K562 (cell line): ENCODE measurements around the gene GIGYF1. TPM values are rescaled to one million over a fixed set of nuclear protein-coding genes. Genes with fewer than 3 reads are reported as not detected.

Experiments used
- ARHGAP35 ChIP-seq: fragments of 450-650 bp; IDR thresholded peaks from 2 replicates; pipeline ENCODE4 v1.6.1; 2018; ENCODE audit not compliant: partially characterized antibody
- CCNT2 ChIP-seq: IDR thresholded peaks from 2 replicates; pipeline ENCODE4 v1.6.1; 2011; ENCODE audit warnings: borderline replicate concordance, low read depth, mild to moderate bottlenecking, moderate library complexity, mixed read lengths, low read length; ENCODE audit not compliant: insufficient read length; ENCODE audit errors: extremely low read depth
- CHD2 ChIP-seq: IDR thresholded peaks from 2 replicates; pipeline ENCODE4 v1.6.1; 2011; ENCODE audit warnings: low read depth, low read length
- DPF2 ChIP-seq: fragments of 450-650 bp; IDR thresholded peaks from 2 replicates; pipeline ENCODE4 v1.6.1; 2016
- EHMT2 ChIP-seq: fragments of 450-650 bp; IDR thresholded peaks from 2 replicates; pipeline ENCODE4 v1.6.1; 2018; ENCODE audit warnings: antibody characterized with exemption
- FIP1L1 ChIP-seq: fragments of 200-400 bp; formaldehyde crosslinking; IDR thresholded peaks from 2 replicates; pipeline ENCODE4 v1.6.1; 2018; ENCODE audit warnings: mild to moderate bottlenecking, low read depth, low read length; ENCODE audit not compliant: poor library complexity, severe bottlenecking
- GATAD2A ChIP-seq: fragments of 450-650 bp; IDR thresholded peaks from 2 replicates; pipeline ENCODE4 v1.6.1; 2017
- HNRNPUL1 ChIP-seq: fragments of 200-400 bp; formaldehyde crosslinking; IDR thresholded peaks from 2 replicates; pipeline ENCODE4 v1.6.1; 2017; ENCODE audit warnings: low read length
- MEF2A ChIP-seq: IDR thresholded peaks from 2 replicates; pipeline ENCODE4 v1.6.1; 2011; ENCODE audit warnings: low read depth, mild to moderate bottlenecking, low read length, moderate library complexity; ENCODE audit not compliant: control insufficient read depth
- MXI1 ChIP-seq: IDR thresholded peaks from 2 replicates; pipeline ENCODE4 v1.6.1; 2011; ENCODE audit warnings: low read depth, mild to moderate bottlenecking, improper control_type of control experiment, low read length
- PHF21A ChIP-seq: fragments of 450-650 bp; IDR thresholded peaks from 2 replicates; pipeline ENCODE4 v1.6.1; 2017; ENCODE audit warnings: low read depth, borderline replicate concordance
- POU5F1 ChIP-seq: fragments of 150-350 bp; IDR thresholded peaks from 2 replicates; pipeline ENCODE4 v1.6.1; 2014; ENCODE audit warnings: borderline replicate concordance, low read length, low read depth, mild to moderate bottlenecking; ENCODE audit not compliant: partially characterized antibody
- TOE1 ChIP-seq, 2 experiments: fragments of 450-650 bp in 1 of 2; sonication (generic) in 1 of 2; formaldehyde crosslinking in 1 of 2; IDR thresholded peaks; 2 replicates each; pipeline versions ENCODE4 v1.7.1 to v1.8.0; 2016 to 2022; ENCODE audit warnings: borderline replicate concordance in 2 of 2, mild to moderate bottlenecking in 2 of 2, antibody characterized with exemption in 1 of 2, inconsistent platforms in 1 of 2, low read depth in 1 of 2, missing genetic modification reagents in 1 of 2, moderate library complexity in 1 of 2
- ZBTB17 ChIP-seq: fragments of 450-650 bp; formaldehyde crosslinking; IDR thresholded peaks from 2 replicates; pipeline ENCODE4 v1.4.0; 2020; ENCODE audit warnings: mild to moderate bottlenecking
- ZBTB7A ChIP-seq: IDR thresholded peaks from 2 replicates; pipeline ENCODE4 v1.6.1; 2011; ENCODE audit warnings: low read depth, mild to moderate bottlenecking, low read length, moderate library complexity, borderline replicate concordance; ENCODE audit not compliant: control insufficient read depth
- ZKSCAN1 ChIP-seq: fragments of 150-350 bp; IDR thresholded peaks from 2 replicates; pipeline ENCODE4 v1.6.1; 2016; ENCODE audit warnings: low read depth, low read length
- ZNF165 ChIP-seq: fragments of 250-450 bp; sonication (Bioruptor Pico); IDR thresholded peaks from 2 replicates; pipeline ENCODE4 v1.4.0; 2020; ENCODE audit warnings: borderline replicate concordance
- ZNF224 ChIP-seq: sonication (generic); formaldehyde crosslinking; IDR thresholded peaks from 2 replicates; pipeline ENCODE4 v1.8.0; 2022; ENCODE audit warnings: mild to moderate bottlenecking, missing genetic modification reagents
- polyA plus RNA-seq, 8 experiments: library from polyadenylated mRNA; depleted of rRNA in 4 of 8; stranded (reverse) in 5 of 8; unstranded in 3 of 8; fragments of >200 nt; fragmentation: Nextera tagmentation in 2 of 8; fragmentation: Illumina TruSeq in 1 of 8; extraction: Ambion mirVana in 2 of 8; extraction: Trizol in 1 of 8; gene quantifications; 2 replicates each; pipeline versions ENCODE4 v1.2.1 to v1.2.3, GENCODE V29; 2011 to 2014; ENCODE audit warnings: inconsistent platforms in 1 of 8, missing spikeins in 1 of 8
- total RNA-seq, 7 experiments: library from RNA; depleted of rRNA in 6 of 7; stranded (reverse); fragments of >200 nt in 6 of 7; fragmentation: Illumina TruSeq in 2 of 7; extraction: Trizol in 2 of 7; gene quantifications; 2 replicates each; pipeline versions ENCODE4 v1.2.1 to v1.2.3, GENCODE V29; 2011 to 2021; ENCODE audit warnings: low replicate concordance in 1 of 7
- TF ChIP-seq, protein P1 (sequence below): fragments of 250-450 bp; sonication (Bioruptor Pico); IDR thresholded peaks from 2 replicates; pipeline ENCODE4 v1.9.0; 2021; ENCODE audit warnings: mild to moderate bottlenecking, inconsistent platforms
- TF ChIP-seq, protein P2 (sequence below), 2 experiments: fragments of 450-650 bp; conservative IDR thresholded peaks; 2 replicates each; pipeline ENCODE4 v1.6.1; 2017; ENCODE audit warnings: mild to moderate bottlenecking in 2 of 2, moderate library complexity in 2 of 2
- TF ChIP-seq, protein P3 (sequence below): sonication (generic); formaldehyde crosslinking; IDR thresholded peaks from 2 replicates; pipeline ENCODE4 v1.9.0; 2022; ENCODE audit warnings: mild to moderate bottlenecking, missing genetic modification reagents
- TF ChIP-seq, protein P4 (sequence below), 2 experiments: fragments of 450-650 bp; IDR thresholded peaks; 2 replicates each; pipeline ENCODE4 v1.6.1; 2016

Gene GIGYF1
- total and polyA plus RNA-seq, 9 of the 15 experiments (the other 6 are each of a cell fraction or from before 2014, with no cell fraction given) = 0.56 to 76.2 (median 16.8) TPM

DNA sequence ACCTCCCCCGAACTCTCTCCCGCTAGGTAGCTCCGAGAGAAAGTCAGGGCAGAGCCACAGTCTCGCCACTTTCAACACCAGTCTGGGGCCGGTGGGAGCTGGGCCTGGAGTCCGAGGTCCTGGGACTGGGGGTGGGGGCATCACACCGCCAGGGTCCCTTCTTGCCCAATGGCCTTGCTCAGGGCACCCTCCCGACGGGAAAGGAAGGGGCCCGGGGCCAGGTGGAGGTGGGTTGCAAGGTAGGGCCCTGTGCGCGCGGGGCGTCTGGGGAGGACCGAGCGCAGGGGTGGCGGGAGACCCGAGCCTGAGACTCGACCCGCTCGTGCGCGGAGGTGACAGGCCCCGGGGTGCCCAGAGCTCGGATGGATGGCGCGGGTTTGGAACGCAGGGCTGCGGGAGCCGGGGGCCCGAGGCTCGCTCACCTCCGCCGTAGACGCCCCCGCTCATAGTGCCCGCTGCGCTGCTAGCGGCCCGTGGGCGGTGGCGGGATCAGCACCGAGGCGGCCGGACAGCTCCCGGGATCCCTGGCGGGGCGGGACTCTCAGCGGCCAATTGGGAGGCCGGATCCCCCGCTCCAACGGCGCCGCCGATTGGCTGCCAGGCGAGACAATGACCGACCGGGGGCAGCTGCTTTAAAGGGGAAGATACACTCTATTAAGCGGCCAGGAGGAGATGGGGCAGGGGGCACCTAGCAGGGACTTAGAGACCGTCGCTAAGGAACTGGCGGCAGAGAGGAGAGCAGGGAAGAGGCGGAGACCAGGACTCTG is 38.0 kb downstream of the GIGYF1 start, which contains the start of gene ACTL6B (continued):
- TF ChIP-seq, protein P1, sequence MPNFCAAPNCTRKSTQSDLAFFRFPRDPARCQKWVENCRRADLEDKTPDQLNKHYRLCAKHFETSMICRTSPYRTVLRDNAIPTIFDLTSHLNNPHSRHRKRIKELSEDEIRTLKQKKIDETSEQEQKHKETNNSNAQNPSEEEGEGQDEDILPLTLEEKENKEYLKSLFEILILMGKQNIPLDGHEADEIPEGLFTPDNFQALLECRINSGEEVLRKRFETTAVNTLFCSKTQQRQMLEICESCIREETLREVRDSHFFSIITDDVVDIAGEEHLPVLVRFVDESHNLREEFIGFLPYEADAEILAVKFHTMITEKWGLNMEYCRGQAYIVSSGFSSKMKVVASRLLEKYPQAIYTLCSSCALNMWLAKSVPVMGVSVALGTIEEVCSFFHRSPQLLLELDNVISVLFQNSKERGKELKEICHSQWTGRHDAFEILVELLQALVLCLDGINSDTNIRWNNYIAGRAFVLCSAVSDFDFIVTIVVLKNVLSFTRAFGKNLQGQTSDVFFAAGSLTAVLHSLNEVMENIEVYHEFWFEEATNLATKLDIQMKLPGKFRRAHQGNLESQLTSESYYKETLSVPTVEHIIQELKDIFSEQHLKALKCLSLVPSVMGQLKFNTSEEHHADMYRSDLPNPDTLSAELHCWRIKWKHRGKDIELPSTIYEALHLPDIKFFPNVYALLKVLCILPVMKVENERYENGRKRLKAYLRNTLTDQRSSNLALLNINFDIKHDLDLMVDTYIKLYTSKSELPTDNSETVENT (CRISPR knock-in tag) = no peak
- TF ChIP-seq, protein P2, sequence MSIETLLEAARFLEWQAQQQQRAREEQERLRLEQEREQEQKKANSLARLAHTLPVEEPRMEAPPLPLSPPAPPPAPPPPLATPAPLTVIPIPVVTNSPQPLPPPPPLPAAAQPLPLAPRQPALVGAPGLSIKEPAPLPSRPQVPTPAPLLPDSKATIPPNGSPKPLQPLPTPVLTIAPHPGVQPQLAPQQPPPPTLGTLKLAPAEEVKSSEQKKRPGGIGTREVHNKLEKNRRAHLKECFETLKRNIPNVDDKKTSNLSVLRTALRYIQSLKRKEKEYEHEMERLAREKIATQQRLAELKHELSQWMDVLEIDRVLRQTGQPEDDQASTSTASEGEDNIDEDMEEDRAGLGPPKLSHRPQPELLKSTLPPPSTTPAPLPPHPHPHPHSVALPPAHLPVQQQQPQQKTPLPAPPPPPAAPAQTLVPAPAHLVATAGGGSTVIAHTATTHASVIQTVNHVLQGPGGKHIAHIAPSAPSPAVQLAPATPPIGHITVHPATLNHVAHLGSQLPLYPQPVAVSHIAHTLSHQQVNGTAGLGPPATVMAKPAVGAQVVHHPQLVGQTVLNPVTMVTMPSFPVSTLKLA (conservative IDR thresholded peaks at IDR 0.05) = peak; percentile 32 to 79; a peak in 2 of 4 replicates
- no peak for TF ChIP-seq MEF2A
- no peak for TF ChIP-seq ARHGAP35
- TF ChIP-seq GATAD2A = no peak
- no peak for TF ChIP-seq ZKSCAN1
- TF ChIP-seq PHF21A = no peak
- TF ChIP-seq CHD2 = 0 out of 2 replicates have a peak, but pooled peaks have one; percentile 26
- no peak for TF ChIP-seq POU5F1
- TF ChIP-seq, protein P3, sequence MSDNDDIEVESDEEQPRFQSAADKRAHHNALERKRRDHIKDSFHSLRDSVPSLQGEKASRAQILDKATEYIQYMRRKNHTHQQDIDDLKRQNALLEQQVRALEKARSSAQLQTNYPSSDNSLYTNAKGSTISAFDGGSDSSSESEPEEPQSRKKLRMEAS (CRISPR knock-in tag) = peak; percentile 66; the same call in 1 of the 2 replicates
- TF ChIP-seq, protein P4, sequence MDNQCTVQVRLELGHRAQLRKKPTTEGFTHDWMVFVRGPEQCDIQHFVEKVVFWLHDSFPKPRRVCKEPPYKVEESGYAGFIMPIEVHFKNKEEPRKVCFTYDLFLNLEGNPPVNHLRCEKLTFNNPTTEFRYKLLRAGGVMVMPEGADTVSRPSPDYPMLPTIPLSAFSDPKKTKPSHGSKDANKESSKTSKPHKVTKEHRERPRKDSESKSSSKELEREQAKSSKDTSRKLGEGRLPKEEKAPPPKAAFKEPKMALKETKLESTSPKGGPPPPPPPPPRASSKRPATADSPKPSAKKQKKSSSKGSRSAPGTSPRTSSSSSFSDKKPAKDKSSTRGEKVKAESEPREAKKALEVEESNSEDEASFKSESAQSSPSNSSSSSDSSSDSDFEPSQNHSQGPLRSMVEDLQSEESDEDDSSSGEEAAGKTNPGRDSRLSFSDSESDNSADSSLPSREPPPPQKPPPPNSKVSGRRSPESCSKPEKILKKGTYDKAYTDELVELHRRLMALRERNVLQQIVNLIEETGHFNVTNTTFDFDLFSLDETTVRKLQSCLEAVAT (IDR thresholded peaks at IDR 0.05) = peak in 1 of 2 experiments; percentile 97; a peak in 2 of 4 replicates
- peak; percentile 76; the same call in 1 of the 2 replicates for TF ChIP-seq TOE1 (IDR thresholded peaks at IDR 0.05; ENCODE audit: borderline replicate concordance)
- TF ChIP-seq TOE1 (CRISPR knock-in tag; IDR thresholded peaks at IDR 0.05; ENCODE audit: borderline replicate concordance, low read depth) = no peak
- TF ChIP-seq ZNF224 (CRISPR knock-in tag) = peak; percentile 92; the same call in 1 of the 2 replicates
- no peak for TF ChIP-seq FIP1L1
- 0 out of 2 replicates have a peak, but pooled peaks have one; percentile 42 for TF ChIP-seq ZBTB17 (CRISPR knock-in tag)
- TF ChIP-seq ZBTB7A = peak; percentile 49; the same call in 1 of the 2 replicates
- TF ChIP-seq CCNT2 = peak; percentile 67
- TF ChIP-seq ZNF165 (CRISPR knock-in tag) = no peak
- TF ChIP-seq DPF2 = no peak
- TF ChIP-seq EHMT2 = peak; percentile 99
- 0 out of 2 replicates have a peak, but pooled peaks have one; percentile 40 for TF ChIP-seq MXI1
- no peak for TF ChIP-seq HNRNPUL1
